Left cardiac atrium (tissue), 4 donors: ENCODE measurements around the gene SKAP2. TPM values are rescaled to one million over a fixed set of nuclear protein-coding genes. Genes with fewer than 3 reads are reported as not detected.

Experiments used
- ATAC-seq, 2 donors: fragments of 200-7000 bp; cut with Tn5 transposase; one replicate each; pipeline ENCODE4 v1.9.1; 2020; ENCODE audit warnings: mild to moderate bottlenecking in 2 of 2, moderate library complexity in 2 of 2
- DNase-seq: peaks from one replicate; pipeline ENCODE4 v3.0.0-alpha.2; 2020
- intact Hi-C, 2 donors: fragments of 100-400 bp; cut with DNase I; formaldehyde crosslinking; loops; one replicate each; pipeline versions ENCODE4 v1.14.1 to v1.15.1; 2022 to 2023
- total RNA-seq, 2 donors: library from RNA; stranded (reverse); fragmentation: NEBNext Ultra II Directional; extraction: Animal tissue kit (Norgen Biotek cat#: 25700); gene quantifications; one replicate each; pipeline ENCODE4 v1.2.1, GENCODE V29; 2021
- donor health status: DM: no; HTN: yes; CAD: no.
- donor health status: DM: no; HTN: yes; CAD: no; lungs with severe emphysema.
- donor health status: DM: yes; HTN: yes; CAD: no.
- donor health status: Dilated cardiomyopathy.

Gene SKAP2
- total RNA-seq, 2 donors from 2014 or later: 9.2 to 21.4 TPM

DNA sequence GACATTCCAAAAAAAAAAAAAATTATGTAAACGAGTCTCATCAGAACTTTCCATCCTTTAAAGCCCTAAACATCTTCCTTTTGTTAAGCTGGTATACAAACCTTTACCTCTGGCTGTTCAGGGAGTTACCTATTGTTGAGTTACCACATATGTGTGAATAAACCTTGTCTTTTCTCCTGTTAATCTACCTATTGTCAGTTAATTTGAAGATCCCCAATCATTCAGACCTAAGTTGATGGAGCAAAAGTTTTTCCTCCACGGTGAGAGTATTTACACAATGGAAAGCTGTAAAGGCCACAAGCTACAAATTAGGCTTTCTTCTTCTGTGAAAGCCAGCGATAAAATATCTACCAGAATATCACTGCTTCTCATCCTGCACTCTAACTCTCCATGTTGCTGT lies 80.3 kb downstream of the SKAP2 start:
- ATAC-seq (no peak), DNase-seq (no peak)
- intact Hi-C loops: no loop called here

DNA sequence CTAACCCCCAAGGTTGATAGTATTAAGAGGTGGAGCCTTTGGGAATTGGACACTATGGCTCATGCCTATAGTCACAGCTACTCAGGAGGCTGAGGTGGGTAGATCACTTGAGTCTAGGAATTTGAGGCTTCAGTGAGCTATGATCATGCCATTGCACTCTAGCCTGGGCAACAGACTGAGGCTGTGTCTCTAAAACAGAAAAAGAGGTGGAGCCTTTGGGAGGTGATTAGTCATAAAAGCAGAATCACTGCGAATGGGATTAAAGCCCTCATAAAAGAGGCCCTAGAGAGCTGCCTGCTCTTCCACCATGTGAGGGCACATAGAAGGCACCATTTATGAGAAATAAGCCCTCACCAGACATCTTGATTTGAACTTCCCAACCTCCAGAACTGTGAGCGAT lies 81.9 kb downstream of the SKAP2 start:
- no peak for ATAC-seq
- intact Hi-C loops: no loop called here

DNA sequence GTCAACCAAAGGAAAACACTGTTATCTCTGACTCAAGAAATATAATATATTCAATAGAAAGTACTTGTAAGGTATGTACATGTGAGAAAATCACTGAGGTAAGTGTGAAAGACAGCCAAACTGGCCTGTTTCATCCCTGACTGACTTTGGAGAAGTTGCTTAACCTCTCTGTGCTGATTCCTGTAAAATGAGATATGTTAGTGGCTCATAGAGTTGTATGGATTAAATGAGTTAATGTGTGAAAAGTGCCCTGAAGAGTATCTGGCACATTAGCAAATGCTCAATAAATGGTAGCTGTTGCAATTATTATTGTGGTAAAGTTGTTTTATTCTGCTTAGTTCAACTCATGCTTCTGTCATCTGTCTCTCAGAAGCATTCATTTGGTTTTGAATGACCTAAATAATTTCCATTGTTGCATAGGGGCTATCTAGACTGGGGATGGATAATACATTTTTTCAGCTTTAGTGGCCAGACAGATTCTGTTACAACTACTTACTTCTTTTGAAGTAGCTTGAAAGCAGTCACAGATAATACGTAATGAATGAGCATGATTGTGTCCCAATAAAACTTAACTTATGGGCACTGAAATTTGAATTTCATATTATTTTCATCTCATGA lies 84.3 kb downstream of the SKAP2 start:
- no peak for DNase-seq
- no peak for ATAC-seq
- intact Hi-C loops: no loop called here

More for the DNA sequence above, 81.9 kb downstream of the SKAP2 start:
- no peak for DNase-seq

DNA sequence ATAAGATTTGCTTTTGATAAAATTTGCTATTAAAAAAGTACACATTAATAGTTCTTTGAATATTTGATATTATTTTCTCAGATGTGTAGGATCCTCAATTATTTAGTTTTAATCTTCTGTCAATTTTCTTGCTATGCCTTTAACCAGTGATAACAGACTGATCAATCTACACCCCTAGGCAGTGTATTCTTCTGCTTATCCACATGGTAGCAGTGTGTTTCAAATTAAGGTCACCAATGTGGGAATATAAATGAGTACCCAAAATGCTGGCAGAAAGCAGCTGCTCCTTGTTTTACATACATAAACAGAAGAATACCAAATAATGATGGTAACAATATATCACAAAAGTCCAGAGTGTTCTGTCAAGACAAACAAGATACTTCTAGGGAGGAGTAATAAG lies 87.0 kb downstream of the SKAP2 start:
- intact Hi-C loops: no loop called here
- ATAC-seq (no peak), DNase-seq (no peak)

DNA sequence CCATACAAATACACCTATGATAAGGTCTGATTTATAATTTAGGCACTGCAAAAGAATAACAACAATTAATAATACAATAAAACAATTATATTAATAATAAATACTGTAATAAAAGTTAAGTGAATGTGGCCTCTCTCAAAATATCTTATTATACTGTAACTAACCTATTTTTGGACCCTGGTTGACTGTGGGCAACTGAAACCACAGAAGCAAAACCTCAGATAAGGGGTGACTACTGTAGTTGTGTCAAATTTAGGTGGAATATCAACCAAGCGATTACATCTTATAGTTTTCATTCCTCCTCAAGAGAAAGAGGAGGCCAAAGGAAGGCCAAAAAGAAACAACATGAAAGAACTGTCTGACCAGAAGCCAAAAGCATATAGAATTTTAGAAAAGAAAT lies 103.9 kb downstream of the SKAP2 start:
- intact Hi-C loops: no loop called here
- DNase-seq (no peak), ATAC-seq (no peak)

DNA sequence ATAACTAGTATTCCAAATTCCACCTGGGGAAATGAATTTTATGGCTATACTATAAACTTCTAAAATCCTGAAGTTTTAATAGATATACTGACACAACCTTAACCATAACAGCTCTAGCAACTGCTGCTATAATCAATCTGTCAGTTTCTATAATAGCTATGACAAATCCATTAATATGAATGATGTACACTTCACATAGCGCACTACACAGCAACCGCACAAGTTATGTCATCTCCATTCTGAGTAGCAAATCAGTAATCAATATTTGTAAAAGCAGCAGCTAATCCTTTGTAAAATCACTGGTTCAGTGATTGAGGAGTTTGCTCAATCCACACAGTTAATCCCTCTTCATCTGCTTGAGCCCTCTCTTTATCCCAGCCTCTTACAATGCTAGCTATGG lies 105.3 kb downstream of the SKAP2 start:
- intact Hi-C loops: no loop called here
- DNase-seq (no peak), ATAC-seq (no peak)

DNA sequence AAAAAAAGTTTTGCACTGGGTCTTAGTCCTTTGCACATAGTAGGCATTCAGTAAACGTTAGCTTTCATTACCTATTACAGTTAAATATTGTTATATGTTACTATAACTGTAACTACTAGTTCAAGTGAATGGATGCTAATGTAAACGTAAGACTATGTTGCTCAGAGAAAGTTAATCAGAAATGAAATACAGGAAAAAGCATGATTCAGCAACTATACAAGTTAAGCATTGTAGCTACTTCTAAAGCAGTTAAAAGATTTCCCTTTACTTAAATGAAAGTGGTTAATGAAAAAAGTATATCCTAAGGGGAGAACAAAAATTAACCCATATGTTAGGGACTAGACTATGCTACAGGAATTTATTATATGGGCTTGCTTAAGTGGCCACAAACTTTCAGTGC lies 121.2 kb downstream of the SKAP2 start:
- ATAC-seq: no peak
- intact Hi-C loops: no loop called here
- DNase-seq: no peak

DNA sequence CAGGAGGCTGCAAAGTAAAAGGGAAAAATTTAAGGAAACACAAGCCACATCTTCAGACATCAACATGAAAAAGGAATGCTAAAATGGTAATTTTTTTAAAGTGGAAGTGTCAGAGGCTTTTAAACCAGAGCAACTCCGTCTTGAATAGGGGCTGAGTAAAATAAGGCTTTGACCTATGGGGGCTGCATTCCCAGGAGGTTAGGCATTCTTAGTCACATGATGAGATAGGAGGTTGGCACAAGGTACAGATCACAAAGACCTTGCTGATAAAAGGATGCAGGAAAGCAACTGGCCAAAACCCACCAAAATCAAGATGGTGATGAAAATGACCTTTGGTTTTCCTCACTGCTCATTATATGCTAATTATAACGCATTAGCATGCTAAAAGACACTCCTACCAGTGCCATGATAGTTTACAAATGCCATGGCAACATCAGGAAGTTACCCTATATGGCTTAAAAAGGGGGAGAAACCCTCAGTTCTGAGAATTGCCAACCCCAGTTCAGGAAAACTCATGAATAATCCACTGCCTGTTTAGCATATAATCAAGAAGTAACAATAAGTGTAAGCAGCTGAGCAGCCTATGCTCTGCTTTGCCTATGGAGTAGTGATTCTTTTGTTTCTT lies 128.3 kb downstream of the SKAP2 start:
- ATAC-seq: no peak
- no peak for DNase-seq
- intact Hi-C loops: no loop called here

DNA sequence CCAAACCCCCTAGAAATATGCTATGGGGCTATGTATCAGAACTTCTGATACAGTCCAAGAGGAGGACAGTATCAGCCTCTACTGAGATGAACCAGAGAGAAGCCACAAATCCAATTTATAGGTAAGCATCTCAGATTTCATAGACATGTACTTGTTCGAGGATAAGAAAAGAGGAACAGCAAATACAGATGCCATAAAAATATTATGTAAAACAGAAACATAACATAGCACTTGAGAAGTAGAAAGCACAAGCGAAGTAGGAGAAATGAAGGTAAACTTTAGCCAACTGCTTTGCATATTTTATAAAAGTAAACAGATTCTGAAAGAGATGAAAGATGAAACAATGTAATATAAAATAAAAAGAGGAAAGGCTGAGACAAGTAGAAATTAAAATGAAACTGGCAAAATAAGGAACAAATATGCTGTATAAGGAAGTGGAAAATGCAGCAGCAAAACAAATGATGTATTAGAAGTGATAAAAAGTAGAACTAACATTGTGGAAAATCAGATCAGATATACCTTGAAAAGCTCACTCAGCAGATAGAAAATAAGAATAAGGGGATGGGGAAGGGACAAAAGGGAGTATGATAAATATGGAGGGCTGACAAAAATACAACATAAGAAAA lies 135.1 kb downstream of the SKAP2 start:
- DNase-seq: no peak
- ATAC-seq: no peak
- intact Hi-C loops: no loop called here

DNA sequence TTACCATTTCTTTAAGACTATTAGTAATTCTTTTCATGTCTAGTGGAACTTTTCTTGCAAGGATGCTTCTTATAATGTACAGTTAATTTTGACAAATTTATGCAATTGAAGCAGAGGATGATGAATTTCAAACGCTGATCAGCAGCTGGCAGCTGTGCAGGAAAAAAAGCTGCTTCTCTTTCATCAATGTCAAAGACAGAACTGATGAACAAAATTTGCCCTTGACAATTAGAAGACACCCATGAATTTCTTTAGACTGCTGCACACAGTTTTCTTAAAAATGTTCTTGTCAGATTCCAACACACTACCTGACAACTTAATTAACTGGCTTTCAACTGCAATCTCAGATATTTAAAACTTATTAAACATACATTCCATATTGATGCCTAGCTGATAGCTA lies 138.3 kb downstream of the SKAP2 start:
- intact Hi-C loops: no loop called here
- ATAC-seq (no peak), DNase-seq (no peak)

DNA sequence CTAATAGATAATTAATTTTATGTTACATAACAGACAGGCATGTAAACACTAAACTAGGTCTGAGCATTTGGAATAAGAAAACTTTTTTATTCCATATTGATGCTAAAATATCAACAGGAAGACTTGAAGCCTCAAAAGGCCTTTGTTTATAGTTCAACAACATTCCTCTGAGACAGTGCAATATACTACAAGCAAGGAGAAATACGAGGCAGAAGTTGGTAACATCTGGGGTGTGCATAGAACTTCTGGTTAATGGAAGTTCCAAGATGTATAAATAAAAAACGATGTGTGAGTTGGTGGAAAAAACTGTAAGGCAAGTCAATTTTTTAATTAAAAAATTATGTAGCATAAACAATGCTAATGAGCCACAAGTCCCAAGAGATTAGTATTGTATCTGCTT lies 139.6 kb downstream of the SKAP2 start:
- no peak for ATAC-seq
- intact Hi-C loops: no loop called here
- DNase-seq: no peak

DNA sequence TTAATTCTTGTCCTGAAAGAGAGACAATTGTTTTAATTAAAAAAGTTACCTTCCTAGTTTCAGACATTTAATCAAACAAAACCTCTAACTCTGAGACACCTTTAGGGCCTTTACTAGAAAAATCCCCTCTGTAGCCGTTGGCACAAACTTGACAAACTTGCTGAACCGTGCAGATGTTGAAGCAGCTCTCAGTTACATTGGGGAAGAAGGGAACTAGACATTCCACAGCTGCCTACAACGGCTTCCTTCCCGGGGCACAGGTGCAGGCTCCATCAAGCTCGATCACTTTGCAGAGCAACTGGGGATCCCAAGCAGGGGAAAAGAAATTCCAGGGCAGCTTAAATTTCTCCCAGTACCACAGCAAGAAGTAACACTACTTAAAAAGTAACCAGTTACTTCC lies 141.3 kb downstream of the SKAP2 start:
- intact Hi-C loops: no loop called here
- DNase-seq: no peak
- ATAC-seq: no peak

DNA sequence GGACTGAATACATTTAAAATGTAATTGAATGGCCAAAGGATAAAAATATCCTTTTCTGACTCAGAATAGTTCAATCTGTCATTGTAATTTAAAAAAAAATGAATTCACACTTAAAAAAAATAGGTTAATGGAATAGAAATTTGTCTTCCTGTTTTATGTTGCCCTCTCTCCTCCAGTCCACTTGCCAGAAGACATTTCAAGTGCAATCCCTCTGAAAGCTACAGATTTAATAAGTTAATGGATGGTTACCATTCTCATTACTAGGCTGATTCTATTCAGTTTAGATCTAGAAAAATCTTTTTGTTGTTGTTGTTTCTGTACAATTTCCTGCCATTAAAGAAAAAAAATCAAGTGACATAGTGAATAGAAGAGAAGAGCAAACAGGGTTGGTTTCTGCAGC lies 142.9 kb downstream of the SKAP2 start:
- ATAC-seq (no peak), DNase-seq (no peak)
- intact Hi-C loops: no loop called here

DNA sequence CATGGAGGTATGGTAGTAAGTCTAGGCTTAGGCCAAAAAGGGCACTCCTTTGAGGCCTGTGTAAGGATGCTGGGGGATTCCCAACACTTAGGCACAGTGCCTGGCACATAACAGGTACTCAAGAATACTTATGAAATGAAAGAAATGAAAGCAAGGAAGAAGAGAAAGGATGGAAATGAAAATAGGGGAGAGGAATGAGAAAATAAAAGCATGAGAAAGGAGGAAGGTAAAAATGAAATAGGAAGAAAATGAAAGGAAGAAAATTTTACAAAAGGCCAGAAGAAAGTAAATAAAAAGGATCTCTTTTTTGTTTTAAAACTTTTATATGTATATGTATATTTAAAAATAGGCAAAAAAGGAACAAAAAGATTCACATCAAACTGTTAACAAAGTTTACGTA lies 146.3 kb downstream of the SKAP2 start:
- intact Hi-C loops: no loop called here
- ATAC-seq: no peak
- DNase-seq: no peak

DNA sequence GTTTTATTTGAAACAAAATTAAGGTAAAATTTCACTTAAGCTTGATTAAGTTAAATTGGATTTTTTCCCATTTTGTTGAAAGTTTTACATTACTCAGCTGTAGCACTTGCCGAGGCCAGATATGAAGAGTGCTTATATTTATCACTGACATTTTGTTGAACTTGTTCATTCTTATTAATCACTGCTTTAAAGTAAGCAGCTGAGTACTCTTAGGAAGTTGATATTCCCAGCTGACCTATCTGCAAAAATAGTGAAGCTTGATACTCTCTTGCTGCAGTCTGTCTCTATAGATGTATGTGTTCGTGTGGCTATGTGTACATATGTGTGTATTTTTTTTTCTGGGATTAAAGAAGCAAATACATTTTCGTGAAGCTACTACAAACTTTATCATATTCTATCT lies 150.0 kb downstream of the SKAP2 start:
- DNase-seq (no peak), ATAC-seq (no peak)
- intact Hi-C loops: no loop called here

DNA sequence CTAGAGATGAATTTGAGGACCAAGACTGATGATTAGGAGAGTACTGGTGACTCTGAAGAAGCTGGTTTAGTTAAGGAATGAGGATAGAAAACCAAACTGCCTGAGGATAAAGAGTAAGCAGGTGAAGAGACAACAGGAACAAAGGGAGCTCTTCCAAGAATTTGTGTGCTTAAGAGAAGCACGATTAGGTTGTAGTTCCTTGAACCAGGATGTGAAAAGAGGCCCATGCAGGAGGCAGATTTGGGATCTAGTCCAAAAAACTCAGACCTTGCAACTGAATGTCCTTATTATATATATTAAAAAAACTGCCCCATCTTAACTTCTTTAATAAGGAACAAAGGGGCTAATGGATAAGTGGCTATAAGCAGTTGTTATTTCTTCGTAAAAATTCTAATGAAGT lies 150.4 kb downstream of the SKAP2 start:
- no peak for ATAC-seq
- DNase-seq: no peak
- intact Hi-C loops: no loop called here

DNA sequence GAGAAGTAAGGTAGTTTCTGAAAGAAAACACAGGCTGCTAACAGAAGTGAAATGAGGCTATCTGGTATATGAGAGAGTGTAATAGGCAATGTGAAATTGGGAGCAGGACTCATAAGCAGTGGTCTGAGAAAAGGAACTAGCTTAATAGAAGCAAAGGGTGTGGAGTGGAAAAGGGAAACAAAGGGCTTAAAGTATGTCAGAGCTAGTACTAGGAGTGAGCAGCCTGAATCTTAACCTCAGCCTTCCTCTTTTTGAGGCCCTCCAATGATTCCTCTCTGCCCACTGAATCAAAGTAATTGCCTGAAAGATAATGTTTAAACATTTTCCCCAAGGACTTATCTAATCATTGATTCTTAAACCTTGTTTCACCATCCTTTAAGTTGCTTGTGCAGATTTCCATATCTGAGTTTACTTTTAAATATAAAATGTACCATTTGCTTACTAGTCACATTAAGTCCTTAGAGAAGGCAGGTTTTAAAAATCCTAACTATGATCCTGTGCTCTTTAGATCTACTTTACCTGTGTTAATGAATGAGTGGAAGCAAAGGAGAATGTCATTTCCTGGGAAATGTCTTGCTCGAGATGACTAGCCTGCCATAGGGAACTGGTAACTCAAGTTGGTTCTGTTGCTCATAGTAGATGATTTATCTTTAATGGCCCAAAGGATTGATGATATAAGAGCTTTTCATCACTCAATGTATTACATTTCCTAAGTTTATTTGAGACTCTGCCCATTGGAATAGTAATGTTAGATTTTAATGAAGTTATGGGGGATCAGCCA lies 155.0 kb downstream of the SKAP2 start:
- intact Hi-C loops: no loop called here
- DNase-seq: no peak
- ATAC-seq: no peak

DNA sequence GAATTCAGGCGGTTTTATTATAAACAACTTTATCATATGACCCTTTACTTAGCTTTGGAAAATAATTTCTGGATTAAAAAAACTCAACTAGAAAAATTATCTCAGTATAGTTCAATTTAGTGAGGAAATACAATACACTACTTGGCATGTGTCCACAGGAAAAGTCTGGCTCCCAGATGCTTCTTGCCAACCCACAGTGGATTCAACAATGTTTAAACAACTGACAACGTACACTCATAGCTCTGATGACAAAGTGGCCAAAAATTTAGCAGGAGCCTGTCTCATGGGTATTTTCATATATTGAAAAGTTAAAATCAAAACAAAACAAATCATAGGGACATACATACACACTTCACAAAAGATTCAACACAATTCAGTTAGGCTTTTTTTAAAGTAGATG lies 158.8 kb downstream of the SKAP2 start:
- DNase-seq (no peak), ATAC-seq (peak in 1 of 2 donors; percentile 19)
- intact Hi-C loops: no loop called here

DNA sequence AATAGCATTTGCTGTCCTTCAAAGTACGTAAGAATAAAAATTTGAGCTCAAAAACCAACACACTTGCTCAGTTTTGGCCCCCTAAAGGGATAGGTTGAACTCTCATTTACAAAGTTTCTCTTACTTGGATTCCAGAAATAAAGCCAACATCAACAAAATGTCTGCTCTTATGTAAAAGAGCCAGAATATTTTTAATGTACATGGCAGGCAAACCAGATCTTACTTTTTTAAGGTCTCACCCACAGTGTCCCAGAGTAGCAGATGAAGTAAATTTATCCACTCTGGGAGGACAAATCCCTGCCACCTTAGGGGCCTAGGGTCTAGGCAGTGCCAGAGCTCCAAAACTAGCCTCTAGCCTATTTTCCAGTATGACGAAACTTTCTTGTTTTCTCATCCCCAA lies 159.6 kb downstream of the SKAP2 start:
- intact Hi-C loops: no loop called here
- ATAC-seq (peak in 1 of 2 donors; percentile 86), DNase-seq (no peak)

DNA sequence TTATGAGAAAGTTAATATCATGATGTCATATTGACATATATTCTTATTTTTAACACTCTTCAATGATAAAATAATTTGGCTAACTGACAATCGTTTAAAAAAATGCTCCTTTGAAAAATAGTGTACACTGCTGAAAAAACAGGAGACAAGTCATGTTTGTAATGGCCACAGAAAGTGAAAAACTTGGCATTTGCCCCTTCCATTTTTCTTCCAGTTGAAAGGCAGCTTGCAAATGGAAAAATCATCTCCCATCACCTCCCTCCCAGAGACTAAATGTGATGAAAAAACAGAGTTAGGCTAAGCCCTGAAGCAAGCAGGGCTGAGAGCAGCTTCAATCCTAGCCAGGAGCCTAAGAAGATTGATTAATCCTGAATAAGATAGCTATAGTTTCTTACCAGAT lies 160.4 kb downstream of the SKAP2 start:
- intact Hi-C loops: no loop called here
- no peak for ATAC-seq
- no peak for DNase-seq
